ENCODE measurements around the gene SLC4A7.
A peak's percentile ranks its signal among the peaks of the same experiment; 100 is the strongest.

Gene SLC4A7

GRCh38 chr3:27486336-27486735 is 2.2 kb upstream of the SLC4A7 start:
- Histone ChIP-seq H3K4me3 (replicated peaks; ENCODE audit: low read depth, low read length) (no peak overlapping the region), H3K36me3 (ENCODE audit: control insufficient read depth, insufficient read depth, low read length) (no peaks in the 10 kb centered on the region), H3K27me3 (replicated peaks; ENCODE audit: control insufficient read depth, insufficient read depth, low read length) (no peaks in the 10 kb centered on the region)
- TF ChIP-seq CTCF (IDR thresholded peaks at IDR 0.05; ENCODE audit: insufficient read depth, low read length, poor library complexity, severe bottlenecking): no peak
- no peak for DNase-seq (ENCODE audit: extremely low read depth, insufficient read length)

- TF ChIP-seq CTCF (IDR thresholded peaks at IDR 0.05; ENCODE audit: insufficient read depth, low read length, poor library complexity, severe bottlenecking): no peak
- Histone ChIP-seq H3K36me3 (ENCODE audit: control insufficient read depth, insufficient read depth, low read length) (no peaks in the 10 kb centered on the region), H3K27me3 (replicated peaks; ENCODE audit: control insufficient read depth, insufficient read depth, low read length) (no peaks in the 10 kb centered on the region), H3K4me3 (replicated peaks; ENCODE audit: low read depth, low read length) (no peak overlapping the region)
- DNase-seq (ENCODE audit: extremely low read depth, insufficient read length): no peak
These were observed 1.7 kb upstream of the SLC4A7 start for GRCh38 chr3:27485866-27486265.

GRCh38 chr3:27483117-27484014 is 818 bp downstream of the SLC4A7 start:
- no peak for TF ChIP-seq CTCF (IDR thresholded peaks at IDR 0.05; ENCODE audit: insufficient read depth, low read length, poor library complexity, severe bottlenecking)
- no peaks in the 10 kb centered on the region for H3K27me3 ChIP-seq (replicated peaks; ENCODE audit: control insufficient read depth, insufficient read depth, low read length)
- DNase-seq (ENCODE audit: extremely low read depth, insufficient read length): peak; percentile 76
- no peaks in the 10 kb centered on the region for H3K36me3 ChIP-seq (ENCODE audit: control insufficient read depth, insufficient read depth, low read length)
- peak overlapping the region; percentile 80 for H3K4me3 ChIP-seq (replicated peaks; ENCODE audit: low read depth, low read length)

GRCh38 chr3:27479806-27480543 is 4.2 kb downstream of the SLC4A7 start:
- Histone ChIP-seq H3K27me3 (replicated peaks; ENCODE audit: control insufficient read depth, insufficient read depth, low read length) (no peaks in the 10 kb centered on the region), H3K4me3 (replicated peaks; ENCODE audit: low read depth, low read length) (no peak overlapping the region), H3K36me3 (ENCODE audit: control insufficient read depth, insufficient read depth, low read length) (no peaks in the 10 kb centered on the region)
- no peak for DNase-seq (ENCODE audit: extremely low read depth, insufficient read length)
- TF ChIP-seq CTCF (IDR thresholded peaks at IDR 0.05; ENCODE audit: insufficient read depth, low read length, poor library complexity, severe bottlenecking): no peak

- no peaks in the 10 kb centered on the region for H3K36me3 ChIP-seq (ENCODE audit: control insufficient read depth, insufficient read depth, low read length)
- H3K27me3 ChIP-seq (replicated peaks; ENCODE audit: control insufficient read depth, insufficient read depth, low read length): no peaks in the 10 kb centered on the region
- no peak for TF ChIP-seq CTCF (IDR thresholded peaks at IDR 0.05; ENCODE audit: insufficient read depth, low read length, poor library complexity, severe bottlenecking)
- H3K4me3 ChIP-seq (replicated peaks; ENCODE audit: low read depth, low read length): no peak overlapping the region
- DNase-seq (ENCODE audit: extremely low read depth, insufficient read length): no peak
These were observed 12.1 kb downstream of the SLC4A7 start for GRCh38 chr3:27471923-27472550.

Measured in GM06990 (cell line).